B cell (primary cell): ENCODE data around the gene PREX1. TPM values are rescaled to one million over a fixed set of nuclear protein-coding genes. Genes with fewer than 3 reads are reported as not detected.

Experiments used
- ATAC-seq: fragments of 200-7000 bp; cut with Tn5 transposase; one replicate; pipeline ENCODE4 v1.10.0; 2021; ENCODE audit warnings: low read depth, mild to moderate bottlenecking, moderate number of reproducible peaks, moderate library complexity
- CTCF ChIA-PET: fragments of 350-600 bp; sonication (Branson Sonifier 250); formaldehyde crosslinking; loops from one replicate; lab custom pipeline; 2021; ENCODE audit warnings: antibody characterized with exemption, inconsistent platforms; lab: Charles Lee
- POLR2A ChIA-PET: fragments of 350-600 bp; sonication (Branson Sonifier 250); formaldehyde crosslinking; loops from one replicate; lab custom pipeline; 2021; ENCODE audit warnings: antibody characterized with exemption; lab: Charles Lee
- DNase-seq: peaks from one replicate; pipeline ENCODE4 v3.0.0; 2013
- H2AFZ ChIP-seq: 2 replicates; pipeline ENCODE4 v1.6.1; 2012; ENCODE audit warnings: mild to moderate bottlenecking, low read depth, low read length; ENCODE audit not compliant: insufficient read depth, poor library complexity, severe bottlenecking
- H3K27ac ChIP-seq, 2 donors: 1 replicate in 1 of 2; 2 replicates in 1 of 2; pipeline ENCODE4 v1.5.1; 2012 to 2013; ENCODE audit warnings: low read length in 2 of 2, mild to moderate bottlenecking in 2 of 2, moderate library complexity in 1 of 2
- H3K27me3 ChIP-seq, 4 experiments: fragments of 200-600 bp in 1 of 4; sonication (generic) in 1 of 4; replicated peaks in 1 of 4; 1 replicate in 2 of 4; 2 replicates in 2 of 4; pipeline versions ENCODE4 v1.6.1 to v1.7.0; 2013 to 2016; ENCODE audit warnings: low read length in 3 of 4, mild to moderate bottlenecking in 2 of 4, mixed read lengths in 1 of 4, moderate library complexity in 1 of 4; ENCODE audit not compliant: insufficient read depth in 4 of 4, control insufficient read depth in 3 of 4; ENCODE audit errors: control extremely low read depth in 1 of 4
- H3K36me3 ChIP-seq, 2 experiments: replicated peaks in 1 of 2; 1 replicate in 1 of 2; 2 replicates in 1 of 2; pipeline versions ENCODE4 v1.6.1 to v1.7.1; 2013; ENCODE audit warnings: low read length in 1 of 2; ENCODE audit not compliant: insufficient read depth in 2 of 2, control insufficient read depth in 1 of 2; ENCODE audit errors: control extremely low read depth in 1 of 2, extremely low read depth in 1 of 2
- H3K4me1 ChIP-seq, 2 donors: fragments of 200-600 bp in 1 of 2; sonication (generic) in 1 of 2; 1 replicate in 1 of 2; 2 replicates in 1 of 2; pipeline versions ENCODE4 v1.5.1 to v1.6.1; 2013 to 2017; ENCODE audit warnings: low read length in 2 of 2; ENCODE audit not compliant: control insufficient read depth in 2 of 2, insufficient read depth in 2 of 2
- H3K4me2 ChIP-seq: replicated peaks from 2 replicates; pipeline ENCODE3; 2012; ENCODE audit warnings: mild to moderate bottlenecking, low read depth, low read length; ENCODE audit not compliant: poor library complexity, severe bottlenecking
- H3K4me3 ChIP-seq, 5 experiments: fragments of 200-600 bp in 1 of 5; sonication (generic) in 1 of 5; 1 replicate in 3 of 5; 2 replicates in 2 of 5; pipeline versions ENCODE4 v1.5.1 to v1.7.0; 2011 to 2016; ENCODE audit warnings: low read length in 4 of 5, mild to moderate bottlenecking in 4 of 5, low read depth in 2 of 5, control low read depth in 1 of 5, moderate library complexity in 1 of 5; ENCODE audit not compliant: insufficient read depth in 1 of 5; ENCODE audit errors: control extremely low read depth in 1 of 5, extremely low read depth in 1 of 5
- H3K79me2 ChIP-seq: fragments of 200-600 bp; sonication (generic); one replicate; pipeline ENCODE4 v1.6.0; 2016; ENCODE audit warnings: low read length; ENCODE audit not compliant: control insufficient read depth, insufficient read depth
- H3K9ac ChIP-seq: fragments of 200-600 bp; sonication (generic); 2 replicates; pipeline ENCODE4 v1.6.1; 2017; ENCODE audit warnings: mild to moderate bottlenecking, low read length, moderate library complexity
- H3K9me3 ChIP-seq, 3 donors: one replicate each; pipeline versions ENCODE4 v1.6.1 to v1.7.1; 2013; ENCODE audit warnings: low read length in 2 of 3; ENCODE audit not compliant: control insufficient read depth in 2 of 3, insufficient read depth in 1 of 3; ENCODE audit errors: control extremely low read depth in 1 of 3
- H4K20me1 ChIP-seq: 2 replicates; pipeline ENCODE4 v1.6.0; 2012; ENCODE audit warnings: mild to moderate bottlenecking, low read length; ENCODE audit not compliant: insufficient read depth, control insufficient read depth, poor library complexity, severe bottlenecking
- H3K27ac Mint-ChIP-seq: one replicate; pipeline ENCODE4 v1.8.0; 2021; ENCODE audit warnings: mixed read lengths
- H3K27me3 Mint-ChIP-seq: one replicate; pipeline ENCODE4 v1.8.0; 2021; ENCODE audit warnings: mixed read lengths
- H3K4me1 Mint-ChIP-seq: one replicate; pipeline ENCODE4 v1.8.0; 2021; ENCODE audit warnings: mixed read lengths
- H3K4me3 Mint-ChIP-seq: one replicate; pipeline ENCODE4 v1.8.0; 2021; ENCODE audit warnings: mixed read lengths
- H3K9me3 Mint-ChIP-seq: one replicate; pipeline ENCODE4 v1.8.0; 2022; ENCODE audit warnings: mixed read lengths; ENCODE audit not compliant: insufficient read depth
- CTCF ChIP-seq: fragments of 200-600 bp; IDR thresholded peaks from one replicate; pipeline ENCODE4 v1.8.0; 2022; ENCODE audit warnings: antibody characterized with exemption, mild to moderate bottlenecking
- EZH2 ChIP-seq: IDR thresholded peaks from 2 replicates; pipeline ENCODE4 v1.6.1; 2012; ENCODE audit warnings: borderline replicate concordance, low read depth, mild to moderate bottlenecking, moderate library complexity, low read length; ENCODE audit not compliant: insufficient read depth, poor library complexity, severe bottlenecking
- WGBS: methylation state at CpG from one replicate; pipeline ENCODE4 v1.1.5; 2013; ENCODE audit warnings: missing lambda C conversion rate; ENCODE audit not compliant: insufficient coverage; 5-methylcytosine and 5-hydroxymethylcytosine counted together
- intact Hi-C: fragments of 100-400 bp; cut with micrococcal nuclease; formaldehyde crosslinking; loops from one replicate; pipeline ENCODE4 v1.10.0; 2022
- polyA plus RNA-seq: library from polyadenylated mRNA; depleted of rRNA; stranded (reverse); fragments of >200 nt; gene quantifications from 2 replicates; pipeline ENCODE4 v1.2.3, GENCODE V29; 2012
- total RNA-seq, 2 donors: library from RNA; stranded (reverse); fragments of 120-200 nt in 1 of 2; gene quantifications; 1 replicate in 1 of 2; 2 replicates in 1 of 2; pipeline versions ENCODE4 v1.2.3 to v1.2.4, GENCODE V29; 2013 to 2022

The PREX1 gene
- total and polyA plus RNA-seq, 2 donors (not counting 1 experiment from before 2014, with no cell fraction given) = 79.1 to 99.4 TPM

GRCh38 chr20:48669946-48670605 lies 157.7 kb downstream of the PREX1 start:
- Histone ChIP-seq H3K79me2 (no peaks in the 10 kb centered on the region), H3K4me1 (no peaks in the 10 kb centered on the region), H4K20me1 (peaks cover 21% of the 10 kb centered on the region), H3K4me2 (no peak overlapping the region), H2AFZ (no peak overlapping the region), H3K9me3 (peaks cover 0 to 12% (median 0%) of the 10 kb centered on the region in 3 donors), H3K27me3 (no peaks in the 10 kb centered on the region), H3K9ac (no peak overlapping the region), H3K27ac (no peak overlapping the region), H3K36me3 (peaks cover 4 to 79% of the 10 kb centered on the region in 2 experiments), H3K4me3 (no peak overlapping the region)
- Mint-ChIP-seq H3K9me3 (no peaks in the 10 kb centered on the region), H3K4me3 (no peak overlapping the region), H3K27ac (peak overlapping the region; percentile 41), H3K4me1 (no peaks in the 10 kb centered on the region), H3K27me3 (no peaks in the 10 kb centered on the region)
- WGBS = 97% methylated on average over 9 of the region's 11 CpGs
- no peak for ATAC-seq
- DNase-seq = no peak
- TF ChIP-seq EZH2 (no peak), CTCF (no peak)
- ChIA-PET POLR2A (no interaction called here), CTCF (interaction anchor here (0.6 to 2.7 kb wide), 2 partner anchors 13 to 235 kb away, joined by 3 to 11 read pairs; no protein-coding TSS in a partner anchor)
- intact Hi-C loops = no loop called here

- 90% methylated on average over 10 of the region's 10 CpGs for WGBS
- DNase-seq (no peak), ATAC-seq (no peak)
- CTCF ChIA-PET = interaction anchor here (2.7 kb wide), 1 partner anchor 11 kb away, joined by 11 read pairs; no protein-coding TSS in a partner anchor
- TF ChIP-seq EZH2 (no peak), CTCF (no peak)
- intact Hi-C loops = no loop called here
- H3K36me3 ChIP-seq = peaks cover 0 to 72% of the 10 kb centered on the region in 2 experiments
- Mint-ChIP-seq H3K27ac (no peak overlapping the region), H3K4me1 (no peaks in the 10 kb centered on the region), H3K4me3 (no peak overlapping the region), H3K9me3 (no peaks in the 10 kb centered on the region), H3K27me3 (no peaks in the 10 kb centered on the region)
- H3K9ac ChIP-seq = no peak overlapping the region
- H3K9me3 ChIP-seq = peaks cover 0 to 12% (median 0%) of the 10 kb centered on the region in 3 donors
- H3K79me2 ChIP-seq = no peaks in the 10 kb centered on the region
- H3K4me1 ChIP-seq = no peaks in the 10 kb centered on the region
- peaks cover 21% of the 10 kb centered on the region for H4K20me1 ChIP-seq
- H2AFZ ChIP-seq = no peak overlapping the region
- POLR2A ChIA-PET = no interaction called here
- no peak overlapping the region for H3K4me2 ChIP-seq
- H3K27me3 ChIP-seq = no peaks in the 10 kb centered on the region
- no peak overlapping the region for H3K4me3 ChIP-seq
- H3K27ac ChIP-seq = no peak overlapping the region
These were observed 159.3 kb downstream of the PREX1 start for GRCh38 chr20:48668451-48668946.
